ENCODE measurements around the gene SNX14. TPM values are rescaled to one million over a fixed set of nuclear protein-coding genes. Genes with fewer than 3 reads are reported as not detected.

Gene SNX14
- total and polyA plus RNA-seq, 10 of the 15 experiments (the other 5 are each of a cell fraction or from before 2014, with no cell fraction given), result 34.2 to 122 (median 51.0) TPM

- TF ChIP-seq BCLAF1 (IDR thresholded peaks at IDR 0.05) (no peak), MEF2B (IDR thresholded peaks at IDR 0.05; ENCODE audit: partially characterized antibody, poor library complexity, severe bottlenecking) (no peak), BACH1 (IDR thresholded peaks at IDR 0.05; ENCODE audit: borderline replicate concordance) (no peak), STAT1 (conservative IDR thresholded peaks at IDR 0.05) (no peak), SREBF1 (IDR thresholded peaks at IDR 0.05; ENCODE audit: low read length) (no peak), SREBF2 (IDR thresholded peaks at IDR 0.05; ENCODE audit: low read length) (no peak), CEBPB (IDR thresholded peaks at IDR 0.05; ENCODE audit: borderline replicate concordance in 1 of 2, low read depth in 2 of 2, low read length in 2 of 2) (no peak), CHD1 (IDR thresholded peaks at IDR 0.05; ENCODE audit: low read depth, low read length) (no peak), EZH2 (IDR thresholded peaks at IDR 0.05; ENCODE audit: borderline replicate concordance, control insufficient read depth, low read depth, low read length) (no peak), SMAD1 (IDR thresholded peaks at IDR 0.05; ENCODE audit: low read depth, partially characterized antibody) (no peak), PAX8 (IDR thresholded peaks at IDR 0.05) (no peak), RAD51 (IDR thresholded peaks at IDR 0.05) (no peak), POLR2AphosphoS2 (IDR thresholded peaks at IDR 0.05; ENCODE audit: low read depth, low read length) (no peak), RB1 (IDR thresholded peaks at IDR 0.05; ENCODE audit: borderline replicate concordance) (peak; percentile 28; the same call in 1 of the 2 replicates), ELK1 (IDR thresholded peaks at IDR 0.05; ENCODE audit: low read depth, low read length) (0 out of 2 replicates have a peak, but pooled peaks have one; percentile 13), TARDBP (IDR thresholded peaks at IDR 0.05; ENCODE audit: borderline replicate concordance) (no peak), ATF2 (IDR thresholded peaks at IDR 0.05; ENCODE audit: low read length) (no peak), CTCF (IDR thresholded peaks at IDR 0.05 in 2 of 3, conservative IDR thresholded peaks at IDR 0.05 in 1 of 3; ENCODE audit: control insufficient read depth in 2 of 3, extremely low read depth in 1 of 3, insufficient read depth in 1 of 3, low read depth in 3 of 3, low read length in 3 of 3) (peak; percentile 98 to 100 (median 99); a peak in 5 of 6 replicates), NR2C2 (IDR thresholded peaks at IDR 0.05; ENCODE audit: borderline replicate concordance, control insufficient read depth, insufficient read length, low read depth) (no peak), IRF3 (IDR thresholded peaks at IDR 0.05) (no peak), ZSCAN29 (IDR thresholded peaks at IDR 0.05) (no peak), HDGF (IDR thresholded peaks at IDR 0.05) (no peak)
These were observed 110.6 kb downstream of the SNX14 start (continued) for GRCh38 chr6:85482905-85483700.
